H9 (cell line): Measurements from ENCODE around the gene NSRP1. TPM values are rescaled to one million over a fixed set of nuclear protein-coding genes. Genes with fewer than 3 reads are reported as not detected.

Experiments used
- DNase-seq: peaks from one replicate; pipeline ENCODE4 v3.0.0-alpha.2; 2017
- H2AFZ ChIP-seq: one replicate; pipeline ENCODE4 v1.6.1; 2013; ENCODE audit warnings: mild to moderate bottlenecking, low read length, control low read depth, moderate library complexity
- H2AK5ac ChIP-seq: 2 replicates; pipeline ENCODE4 v1.6.1; 2013; ENCODE audit warnings: low read length, control low read depth, mixed read lengths; ENCODE audit not compliant: insufficient read length
- H2BK120ac ChIP-seq: one replicate; pipeline ENCODE4 v1.6.1; 2013; ENCODE audit warnings: low read depth, mild to moderate bottlenecking, low read length, control low read depth, inconsistent platforms; ENCODE audit not compliant: poor library complexity, severe bottlenecking
- H2BK12ac ChIP-seq: 2 replicates; pipeline ENCODE4 v1.6.1; 2013; ENCODE audit warnings: low read length, control low read depth, mixed read lengths, low read depth; ENCODE audit not compliant: insufficient read length
- H2BK15ac ChIP-seq: 2 replicates; pipeline ENCODE4 v1.6.1; 2013; ENCODE audit warnings: low read depth, low read length, control low read depth
- H2BK20ac ChIP-seq: one replicate; pipeline ENCODE4 v1.6.1; 2013; ENCODE audit warnings: low read depth, mild to moderate bottlenecking, low read length, control low read depth, inconsistent platforms; ENCODE audit not compliant: poor library complexity, severe bottlenecking
- H2BK5ac ChIP-seq: 2 replicates; pipeline ENCODE4 v1.6.1; 2013; ENCODE audit warnings: low read length, control low read depth, mixed read lengths; ENCODE audit not compliant: insufficient read length
- H3K14ac ChIP-seq: 2 replicates; pipeline ENCODE4 v1.6.1; 2013; ENCODE audit warnings: low read length, control low read depth; ENCODE audit not compliant: insufficient read depth
- H3K18ac ChIP-seq: 2 replicates; pipeline ENCODE4 v1.6.1; 2013; ENCODE audit warnings: low read depth, mild to moderate bottlenecking, mixed read lengths, low read length, control low read depth; ENCODE audit not compliant: insufficient read length
- H3K23ac ChIP-seq: 2 replicates; pipeline ENCODE4 v1.6.1; 2013; ENCODE audit warnings: low read length, control low read depth, mixed read lengths, low read depth; ENCODE audit not compliant: insufficient read length
- H3K23me2 ChIP-seq: 2 replicates; pipeline ENCODE4 v1.6.1; 2013; ENCODE audit warnings: low read depth, mild to moderate bottlenecking, mixed read lengths, low read length, control low read depth; ENCODE audit not compliant: insufficient read length, poor library complexity, severe bottlenecking
- H3K27ac ChIP-seq: 2 replicates; pipeline ENCODE4 v1.5.1; 2013; ENCODE audit warnings: low read length, control low read depth, mixed read lengths, low read depth; ENCODE audit not compliant: insufficient read length
- H3K27me3 ChIP-seq: 2 replicates; pipeline ENCODE4 v1.6.1; 2013; ENCODE audit warnings: low read length, control low read depth, inconsistent platforms; ENCODE audit not compliant: insufficient read depth
- H3K4ac ChIP-seq: 2 replicates; pipeline ENCODE4 v1.6.1; 2013; ENCODE audit warnings: low read depth, mild to moderate bottlenecking, control low read depth, inconsistent platforms, low read length, moderate library complexity
- H3K4me1 ChIP-seq: 2 replicates; pipeline ENCODE4 v1.6.1; 2013; ENCODE audit warnings: low read length, control low read depth, inconsistent platforms; ENCODE audit not compliant: insufficient read depth
- H3K4me2 ChIP-seq: 2 replicates; pipeline ENCODE4 v1.6.1; 2013; ENCODE audit warnings: low read length, control low read depth, mixed read lengths; ENCODE audit not compliant: insufficient read length, insufficient read depth
- H3K56ac ChIP-seq: 2 replicates; pipeline ENCODE4 v1.6.1; 2013; ENCODE audit warnings: low read depth, mild to moderate bottlenecking, mixed read lengths, low read length, control low read depth; ENCODE audit not compliant: insufficient read length
- H3K79me1 ChIP-seq: 2 replicates; pipeline ENCODE4 v1.6.1; 2013; ENCODE audit warnings: low read depth, mild to moderate bottlenecking, moderate library complexity, low read length, control low read depth, inconsistent platforms; ENCODE audit not compliant: insufficient read depth, poor library complexity, severe bottlenecking
- H3K79me2 ChIP-seq: 2 replicates; pipeline ENCODE4 v1.6.1; 2013; ENCODE audit warnings: low read length, control low read depth, inconsistent platforms; ENCODE audit not compliant: insufficient read depth
- H3K9ac ChIP-seq: 2 replicates; pipeline ENCODE4 v1.6.1; 2013; ENCODE audit warnings: low read length, control low read depth, mixed read lengths; ENCODE audit not compliant: insufficient read length; ENCODE audit errors: extremely low read depth
- H3K9me3 ChIP-seq: one replicate; pipeline ENCODE4 v1.6.1; 2013; ENCODE audit warnings: low read depth, low read length, inconsistent platforms; ENCODE audit not compliant: control insufficient read depth
- H3T11ph ChIP-seq: one replicate; pipeline ENCODE4 v1.6.1; 2013; ENCODE audit warnings: mild to moderate bottlenecking, low read length, control low read depth, inconsistent platforms
- H4K20me1 ChIP-seq: one replicate; pipeline ENCODE4 v1.6.1; 2013; ENCODE audit not compliant: control insufficient read depth, insufficient read length, insufficient read depth
- H4K5ac ChIP-seq: 2 replicates; pipeline ENCODE4 v1.6.1; 2013; ENCODE audit warnings: low read depth, mild to moderate bottlenecking, mixed read lengths, low read length, control low read depth; ENCODE audit not compliant: insufficient read length
- H4K8ac ChIP-seq: replicated peaks from 2 replicates; pipeline ENCODE4 v1.6.1; 2013; ENCODE audit warnings: low read length, control low read depth, mixed read lengths, low read depth; ENCODE audit not compliant: insufficient read length
- H4K91ac ChIP-seq: 2 replicates; pipeline ENCODE4 v1.6.1; 2013; ENCODE audit warnings: low read depth, mild to moderate bottlenecking, moderate library complexity, mixed read lengths, low read length, control low read depth; ENCODE audit not compliant: insufficient read length
- H3K27ac Mint-ChIP-seq, 3 experiments: 2 replicates in 2 of 3; 3 replicates in 1 of 3; pipeline ENCODE4 v1.8.0; 2020 to 2021; ENCODE audit warnings: mixed read lengths in 3 of 3, mild to moderate bottlenecking in 1 of 3, moderate library complexity in 1 of 3
- H3K27me3 Mint-ChIP-seq: 2 replicates; pipeline ENCODE4 v1.8.0; 2021; ENCODE audit warnings: low read depth, mild to moderate bottlenecking, moderate library complexity, mixed read lengths
- H3K36me3 Mint-ChIP-seq, 3 experiments: 2 replicates in 2 of 3; 3 replicates in 1 of 3; pipeline ENCODE4 v1.8.0; 2020 to 2021; ENCODE audit warnings: low read depth in 3 of 3, mixed read lengths in 3 of 3; ENCODE audit not compliant: insufficient read depth in 1 of 3
- H3K4me1 Mint-ChIP-seq, 2 experiments: 2 replicates each; pipeline ENCODE4 v1.8.0; 2020; ENCODE audit warnings: mixed read lengths in 2 of 2
- H3K4me3 Mint-ChIP-seq, 2 experiments: 2 replicates in 1 of 2; 3 replicates in 1 of 2; pipeline ENCODE4 v1.8.0; 2020 to 2021; ENCODE audit warnings: mild to moderate bottlenecking in 2 of 2, mixed read lengths in 2 of 2, moderate library complexity in 1 of 2
- H3K9me3 Mint-ChIP-seq, 2 experiments: 2 replicates in 1 of 2; 3 replicates in 1 of 2; pipeline ENCODE4 v1.8.0; 2020; ENCODE audit warnings: mild to moderate bottlenecking in 2 of 2, mixed read lengths in 2 of 2, moderate library complexity in 1 of 2
- WGBS: extraction: QIAGEN DNeasy Blood & Tissue Kit; methylation state at CpG from one replicate; pipeline ENCODE4 v1.1.7; 2013; ENCODE audit warnings: missing lambda C conversion rate, low lambda C conversion rate, mixed read lengths; ENCODE audit not compliant: insufficient read length; ENCODE audit errors: extremely low coverage; 5-methylcytosine and 5-hydroxymethylcytosine counted together
- total RNA-seq: library from RNA; stranded (reverse); gene quantifications from 2 replicates; pipeline ENCODE4 v1.2.1, GENCODE V29; 2021
- TF ChIP-seq, protein P1 (sequence below): fragments of 200-600 bp; sonication (generic); conservative IDR thresholded peaks from 3 replicates; pipeline ENCODE4 v1.8.0; 2021; ENCODE audit warnings: antibody characterized with exemption, mild to moderate bottlenecking

The NSRP1 gene
- total RNA-seq, 1 experiment from 2014 or later = 33.3 TPM

- Histone ChIP-seq H2BK120ac (no peak overlapping the region), H4K5ac (no peak overlapping the region), H2AFZ (no peak overlapping the region), H3K79me2 (no peaks in the 10 kb centered on the region), H3K79me1 (no peaks in the 10 kb centered on the region), H3T11ph (no peak overlapping the region), H4K91ac (no peak overlapping the region), H3K27me3 (no peaks in the 10 kb centered on the region), H2BK20ac (no peak overlapping the region), H2BK5ac (no peak overlapping the region), H3K9me3 (no peaks in the 10 kb centered on the region), H3K4me1 (no peaks in the 10 kb centered on the region), H4K20me1 (no peaks in the 10 kb centered on the region), H4K8ac (no peak overlapping the region), H3K23ac (no peak overlapping the region), H3K9ac (no peak overlapping the region), H3K27ac (no peak overlapping the region), H3K23me2 (peaks cover 4% of the 10 kb centered on the region), H3K56ac (no peak overlapping the region), H2AK5ac (no peak overlapping the region), H3K14ac (no peak overlapping the region), H2BK15ac (no peak overlapping the region), H3K4me2 (no peak overlapping the region), H3K18ac (no peak overlapping the region), H3K4ac (no peak overlapping the region), H2BK12ac (no peak overlapping the region)
- Mint-ChIP-seq H3K4me1 (peaks cover 16 to 20% of the 10 kb centered on the region in 2 experiments), H3K27me3 (peaks cover 12% of the 10 kb centered on the region), H3K9me3 (no peaks in the 10 kb centered on the region), H3K36me3 (no peaks in the 10 kb centered on the region; a peak in 1 of 7 replicates), H3K4me3 (no peak overlapping the region), H3K27ac (no peak overlapping the region; a peak in 1 of 7 replicates)
- DNase-seq = no peak
- WGBS = no CpG with 5 or more reads among the region's 8 CpGs
- TF ChIP-seq, protein P1, sequence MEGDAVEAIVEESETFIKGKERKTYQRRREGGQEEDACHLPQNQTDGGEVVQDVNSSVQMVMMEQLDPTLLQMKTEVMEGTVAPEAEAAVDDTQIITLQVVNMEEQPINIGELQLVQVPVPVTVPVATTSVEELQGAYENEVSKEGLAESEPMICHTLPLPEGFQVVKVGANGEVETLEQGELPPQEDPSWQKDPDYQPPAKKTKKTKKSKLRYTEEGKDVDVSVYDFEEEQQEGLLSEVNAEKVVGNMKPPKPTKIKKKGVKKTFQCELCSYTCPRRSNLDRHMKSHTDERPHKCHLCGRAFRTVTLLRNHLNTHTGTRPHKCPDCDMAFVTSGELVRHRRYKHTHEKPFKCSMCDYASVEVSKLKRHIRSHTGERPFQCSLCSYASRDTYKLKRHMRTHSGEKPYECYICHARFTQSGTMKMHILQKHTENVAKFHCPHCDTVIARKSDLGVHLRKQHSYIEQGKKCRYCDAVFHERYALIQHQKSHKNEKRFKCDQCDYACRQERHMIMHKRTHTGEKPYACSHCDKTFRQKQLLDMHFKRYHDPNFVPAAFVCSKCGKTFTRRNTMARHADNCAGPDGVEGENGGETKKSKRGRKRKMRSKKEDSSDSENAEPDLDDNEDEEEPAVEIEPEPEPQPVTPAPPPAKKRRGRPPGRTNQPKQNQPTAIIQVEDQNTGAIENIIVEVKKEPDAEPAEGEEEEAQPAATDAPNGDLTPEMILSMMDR = no peak
Observed at GRCh38 chr17:30224419-30224960, 107.9 kb downstream of the NSRP1 start.
